GM18951 (cell line): Measurements from ENCODE around the gene LTB4R.

ENCODE experiments used
- POLR2A ChIP-seq: IDR thresholded peaks from 4 replicates; pipeline ENCODE4 v1.6.1; 2011; ENCODE audit warnings: mild to moderate bottlenecking; ENCODE audit not compliant: insufficient read length, insufficient read depth; ENCODE audit errors: extremely low read depth
- in situ Hi-C: fragments of 300-500 bp; cut with MboI; formaldehyde crosslinking; loops from one replicate; pipeline ENCODE4 v1.12.0; 2022; ENCODE audit warnings: low sequenced_read_pairs, mixed read lengths, inconsistent platforms; ENCODE audit not compliant: unreplicated experiment

The LTB4R gene

DNA sequence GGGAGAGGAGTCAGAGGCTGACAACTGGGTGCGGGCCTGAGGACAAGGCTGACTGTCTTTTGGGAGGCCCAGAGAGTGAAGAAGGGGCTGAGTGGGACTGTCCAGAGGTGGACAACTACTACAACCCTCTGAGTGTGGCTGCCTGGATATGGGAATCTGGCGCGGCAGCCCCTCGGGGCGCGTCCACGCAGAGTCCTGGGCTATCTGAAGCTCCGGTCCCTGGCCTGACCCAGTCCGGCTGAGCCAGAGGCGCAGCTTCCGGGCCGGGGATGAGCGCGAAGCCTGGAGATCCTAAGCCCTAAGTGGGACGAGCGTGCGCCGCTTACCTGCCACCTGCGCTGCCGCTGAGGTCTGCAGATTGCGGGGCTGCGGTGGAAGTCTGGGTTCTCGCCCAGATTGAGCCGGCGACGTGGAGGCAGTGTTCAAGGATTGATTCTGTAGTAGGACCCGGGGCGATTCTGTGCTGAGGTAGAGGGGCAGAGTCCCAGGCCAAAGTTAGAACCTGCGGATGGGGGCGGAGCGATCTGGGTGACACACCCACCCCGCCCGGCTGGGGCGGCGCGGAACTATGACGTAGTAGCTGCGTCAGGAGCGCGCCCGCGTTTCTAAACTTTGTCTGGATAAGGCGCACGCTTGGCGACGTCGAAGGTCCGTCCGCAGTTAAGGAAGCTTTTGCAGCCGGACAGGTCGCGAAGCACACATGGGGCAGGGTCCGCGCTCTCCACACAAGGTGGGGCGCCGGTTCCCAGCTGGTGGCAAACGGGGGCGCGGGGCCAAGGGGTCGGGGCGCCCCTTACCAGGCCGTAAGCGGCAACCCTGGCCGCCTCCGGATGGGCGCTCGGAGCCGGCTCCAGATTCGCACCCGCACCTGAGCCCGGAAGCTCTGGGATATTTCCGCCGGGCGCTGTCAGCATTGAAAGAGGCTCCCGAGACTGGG, 11.8 kb upstream of the LTB4R start, which contains the start of the genes DHRS1 and NOP9:
Gene DHRS1 (minus strand): TSS at position 526 of the 937 bp plus-strand sequence. CDS start 674 bp downstream, outside the sequence.
Gene NOP9 (plus strand): TSS at position 596 of the 937 bp plus-strand sequence. CDS start 105 bp downstream, at position 701.
- in situ Hi-C loops, result loop anchor here (5.0 kb wide), 1 partner anchor 57 kb away; the partner anchor contains the start of gene TINF2
- TF ChIP-seq POLR2A, result peak; percentile 82

DNA sequence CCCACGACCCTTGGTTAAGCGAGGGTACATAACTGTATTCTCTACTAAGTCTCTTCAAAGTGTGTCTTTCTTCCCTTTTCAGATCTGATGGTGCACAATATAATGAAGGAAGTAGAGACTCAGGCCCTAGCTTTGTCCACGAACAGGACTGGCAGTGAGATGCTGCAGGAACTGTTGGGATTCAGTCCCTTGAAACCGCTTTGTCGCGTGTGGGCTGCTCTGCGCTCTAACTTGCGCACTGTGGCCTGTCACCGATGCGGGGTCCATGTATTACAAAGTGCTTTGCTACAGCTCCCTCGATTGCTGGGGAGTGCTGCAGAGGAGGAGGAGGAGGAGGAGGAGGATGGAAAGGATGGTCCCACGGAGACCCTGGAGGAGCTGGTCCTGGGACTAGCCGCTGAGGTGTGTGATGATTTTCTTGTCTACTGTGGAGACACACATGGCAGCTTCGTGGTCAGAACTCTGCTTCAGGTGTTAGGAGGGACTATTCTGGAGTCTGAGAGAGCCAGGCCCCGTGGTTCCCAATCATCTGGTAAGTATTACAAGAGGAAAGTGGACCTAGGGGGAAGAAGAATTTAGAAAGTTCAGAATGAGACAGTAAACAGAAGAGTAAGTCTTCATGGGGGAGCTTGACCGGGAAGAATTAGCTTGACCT, 10.8 kb upstream of the LTB4R start:
- TF ChIP-seq POLR2A, result no peak
- in situ Hi-C loops, result no loop called here

GRCh38 chr14:24304019-24304387, 7.3 kb upstream of the LTB4R start:
- in situ Hi-C loops, result no loop called here
- TF ChIP-seq POLR2A, result no peak

- in situ Hi-C loops, result no loop called here
Observed at GRCh38 chr14:24307156-24307574, 4.1 kb upstream of the LTB4R start.

DNA sequence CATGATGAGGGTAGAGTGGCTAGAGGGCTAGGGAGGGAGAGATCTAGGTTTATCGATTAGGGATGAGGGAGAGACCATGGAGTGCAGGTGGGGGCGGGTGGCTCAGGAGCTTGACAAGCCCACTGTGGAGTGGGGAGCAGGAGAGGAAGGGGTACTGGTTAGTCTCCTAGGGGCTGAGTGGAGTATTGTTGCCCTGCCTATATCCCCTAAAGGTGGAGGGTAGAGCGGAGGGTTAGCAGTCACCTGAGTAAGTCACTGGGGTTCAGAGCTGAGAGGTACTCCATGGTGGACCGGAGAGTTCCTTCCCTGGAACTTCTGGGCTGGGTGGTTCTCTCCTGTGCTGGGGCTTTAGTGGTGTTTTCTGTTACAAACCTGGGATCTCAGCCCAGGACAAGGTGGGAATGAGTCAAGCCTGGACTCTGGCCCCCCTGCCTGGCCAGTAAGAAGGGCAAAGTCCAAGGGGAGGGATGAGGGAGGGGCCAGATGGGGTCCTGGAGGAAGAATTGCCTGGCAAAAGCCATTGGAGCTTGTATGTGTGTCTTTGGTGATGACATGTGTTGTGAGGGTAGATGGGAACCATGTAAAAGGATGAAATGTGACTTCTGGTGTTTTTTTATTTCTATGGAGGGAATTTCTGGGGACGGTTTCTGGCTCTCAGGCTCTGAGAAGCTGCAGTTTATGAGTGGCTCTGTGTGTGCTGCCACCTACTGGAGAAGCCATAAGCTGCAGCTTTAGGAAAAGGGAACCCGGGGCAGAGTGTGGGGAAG, 3.5 kb upstream of the LTB4R start, which contains the start of gene CIDEB:
Gene CIDEB (minus strand): TSS at position 403 of the 767 bp plus-strand sequence. CDS start 119 bp downstream, at position 284.
- TF ChIP-seq POLR2A, result no peak
- in situ Hi-C loops, result no loop called here

More at GRCh38 chr14:24307156-24307574, 4.1 kb upstream of the LTB4R start:
- no peak for TF ChIP-seq POLR2A

DNA sequence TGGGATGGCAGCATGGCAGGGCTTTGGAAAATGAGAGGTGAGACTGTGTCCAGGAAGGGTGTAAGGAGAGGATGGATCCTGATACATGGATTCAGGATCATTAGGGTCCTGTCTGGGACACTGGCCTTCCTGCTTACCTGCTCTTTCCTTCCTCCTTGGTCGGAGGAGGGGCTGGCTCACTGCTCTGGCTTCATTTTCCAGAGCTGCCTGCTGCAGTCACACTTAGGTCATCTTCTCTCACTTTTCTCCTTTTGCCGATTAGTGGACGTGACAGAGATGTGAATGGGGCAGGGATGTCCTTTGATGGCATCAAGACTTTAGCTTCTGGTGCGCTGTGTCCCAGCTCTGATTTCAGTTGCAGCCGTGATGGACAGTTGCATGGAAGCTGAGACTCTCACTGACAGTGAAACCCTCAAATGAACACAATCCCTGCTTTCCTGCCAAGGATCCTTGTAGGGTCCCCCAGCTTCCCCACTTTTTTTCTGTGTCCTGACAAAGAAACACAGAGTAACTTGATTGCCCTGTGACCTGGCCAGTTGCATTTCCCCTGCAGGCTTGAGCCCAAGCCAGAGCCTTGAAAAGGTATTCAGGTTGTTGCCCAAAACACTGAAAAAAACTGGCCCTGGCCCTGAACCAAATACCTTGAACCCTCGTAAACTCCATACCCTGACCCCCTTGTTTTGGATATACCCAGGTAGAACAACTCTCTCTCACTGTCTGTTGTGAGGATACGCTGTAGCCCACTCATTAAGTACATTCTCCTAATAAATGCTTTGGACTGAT, 2.8 kb upstream of the LTB4R start:
- no peak for TF ChIP-seq POLR2A
- in situ Hi-C loops, result no loop called here

DNA sequence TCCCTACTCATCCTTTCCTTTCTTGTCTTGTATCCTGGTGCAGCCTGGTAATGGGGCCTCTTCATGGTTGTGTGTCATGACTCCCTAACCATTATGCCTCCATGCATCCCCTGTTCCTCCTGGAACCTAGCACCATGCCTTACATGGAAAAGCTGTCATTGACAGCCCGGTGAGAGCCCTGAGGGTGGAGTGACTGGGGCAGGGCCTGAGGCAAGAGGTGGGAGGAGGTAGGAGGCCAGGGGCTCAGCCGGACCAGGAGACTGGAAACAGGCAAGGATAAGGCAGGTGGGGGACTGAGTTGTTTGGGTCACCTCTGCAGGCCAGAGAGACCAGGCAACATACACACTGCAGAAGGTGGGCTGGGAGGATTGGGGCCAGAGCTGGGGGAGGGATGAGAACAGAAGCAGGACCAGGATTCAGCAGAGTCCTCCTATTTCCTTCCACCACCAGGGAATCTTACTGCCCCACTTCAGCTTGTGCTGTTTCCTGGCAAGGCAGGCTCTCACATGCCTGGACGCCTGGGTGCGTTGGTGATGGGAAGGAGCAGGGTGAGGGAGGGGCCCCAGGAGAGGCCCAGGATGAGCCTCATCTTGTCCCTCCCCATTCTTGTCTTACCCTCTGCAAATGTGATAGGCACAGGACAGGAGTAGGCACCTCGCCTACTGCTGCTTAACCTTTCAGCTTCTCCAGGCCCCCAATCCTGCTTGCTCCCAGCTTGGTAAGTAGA, 1.6 kb upstream of the LTB4R start, which contains the start of gene LTB4R2:
Gene LTB4R2 (plus strand): TSS at position 603 of the 727 bp plus-strand sequence. CDS start 525 bp downstream, outside the sequence.
- TF ChIP-seq POLR2A, result no peak
- in situ Hi-C loops, result no loop called here

DNA sequence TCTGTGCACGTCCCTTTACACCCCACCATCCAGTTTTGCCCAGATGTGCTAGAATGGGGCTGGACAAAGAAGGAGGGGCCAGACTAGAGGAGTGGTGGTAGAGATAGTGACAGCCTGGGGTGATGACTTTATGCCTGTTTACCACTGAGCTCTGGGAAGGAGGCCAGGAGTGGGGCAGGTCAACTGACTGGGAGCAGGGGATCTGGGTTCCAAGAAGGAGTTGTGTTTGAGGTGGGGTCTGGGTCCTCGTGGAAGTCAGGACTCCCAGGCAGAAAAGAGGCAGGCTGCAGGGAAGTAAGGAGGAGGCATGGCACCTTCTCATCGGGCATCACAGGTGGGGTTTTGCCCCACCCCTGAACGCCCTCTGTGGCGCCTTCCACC, 1.0 kb upstream of the LTB4R start:
- no peak for TF ChIP-seq POLR2A
- in situ Hi-C loops, result no loop called here

DNA sequence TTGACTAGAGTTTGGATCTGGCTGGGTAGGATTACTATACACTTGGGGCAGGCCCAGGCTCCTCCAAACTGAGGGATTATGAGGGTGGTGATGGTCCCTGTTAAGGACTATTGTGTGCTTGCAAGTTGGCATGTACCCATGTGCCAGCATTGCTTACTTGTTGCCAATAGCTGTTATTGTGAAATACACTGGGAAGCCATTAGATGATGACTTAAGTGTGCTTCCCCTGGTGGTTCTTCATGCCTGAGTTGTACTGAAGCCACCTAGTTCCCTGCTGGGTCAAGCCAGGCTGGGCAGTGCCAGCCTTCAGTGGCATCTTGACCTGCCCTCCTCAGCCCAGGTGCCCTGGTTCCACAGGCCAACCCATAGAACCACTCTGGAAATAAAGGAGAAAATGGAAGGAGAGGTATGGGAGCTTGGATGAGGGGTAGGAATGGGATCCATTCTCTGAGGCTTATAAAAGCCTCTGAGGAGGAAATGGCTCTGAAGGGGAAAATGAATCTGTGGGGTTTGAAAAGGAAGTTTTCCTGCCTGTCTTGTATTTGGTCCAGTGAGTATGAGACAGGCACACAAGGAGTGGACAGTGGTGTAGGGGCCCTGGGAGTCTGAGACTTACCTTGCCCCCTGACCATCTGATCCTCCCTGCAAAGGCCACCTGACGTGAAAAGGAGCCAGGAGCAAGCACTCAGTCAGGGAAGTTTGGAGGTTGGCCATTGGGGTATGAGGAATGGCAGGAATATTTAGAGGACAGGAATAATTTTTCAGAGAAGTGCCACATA, 724 bp downstream of the LTB4R start:
- no peak for TF ChIP-seq POLR2A
- in situ Hi-C loops, result no loop called here

DNA sequence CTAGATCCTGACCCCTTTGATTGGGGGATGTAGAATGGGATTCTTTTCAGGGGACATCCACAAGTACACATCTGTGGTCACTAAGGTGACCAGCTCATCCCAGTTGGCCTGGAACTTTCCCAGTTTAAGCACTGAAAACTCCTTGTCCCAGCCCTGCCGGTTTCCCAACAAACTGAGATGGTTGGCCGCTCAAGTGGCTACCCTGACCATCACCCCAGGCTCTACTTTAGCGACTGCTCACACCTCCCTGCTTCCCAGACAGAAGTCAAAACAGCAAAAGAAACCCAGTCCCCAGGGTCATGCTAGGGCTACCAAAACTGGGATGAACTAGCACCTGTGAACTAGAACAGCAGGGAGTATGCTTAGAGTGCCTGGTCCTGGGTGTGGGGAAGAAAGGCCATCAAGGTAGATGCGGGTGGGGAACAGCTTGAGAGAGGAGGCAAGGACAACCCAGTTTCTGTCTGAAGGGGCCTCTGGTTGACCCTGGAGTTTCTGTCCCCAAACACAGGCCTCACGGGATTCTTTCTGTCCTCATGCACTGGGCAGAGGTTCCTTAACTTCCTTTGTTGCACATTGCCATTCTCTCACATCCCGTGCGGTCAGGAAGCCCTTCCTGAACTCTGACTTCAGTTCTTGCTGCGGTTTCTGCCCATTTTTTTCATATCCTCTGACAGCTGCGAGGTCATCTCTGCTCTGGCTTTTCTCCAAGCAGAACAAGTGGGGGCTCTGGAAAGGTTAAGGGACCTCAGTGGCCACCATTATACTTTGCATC, 1.6 kb downstream of the LTB4R start:
- no peak for TF ChIP-seq POLR2A
- in situ Hi-C loops, result no loop called here
